ENCODE results near the gene ARHGAP26. TPM values are rescaled to one million over a fixed set of nuclear protein-coding genes. Genes with fewer than 3 reads are reported as not detected.
A peak's percentile ranks its signal among the peaks of the same experiment; 100 is the strongest.

Gene ARHGAP26
- total RNA-seq, 1 experiment from 2014 or later: 79.8 TPM

DNA sequence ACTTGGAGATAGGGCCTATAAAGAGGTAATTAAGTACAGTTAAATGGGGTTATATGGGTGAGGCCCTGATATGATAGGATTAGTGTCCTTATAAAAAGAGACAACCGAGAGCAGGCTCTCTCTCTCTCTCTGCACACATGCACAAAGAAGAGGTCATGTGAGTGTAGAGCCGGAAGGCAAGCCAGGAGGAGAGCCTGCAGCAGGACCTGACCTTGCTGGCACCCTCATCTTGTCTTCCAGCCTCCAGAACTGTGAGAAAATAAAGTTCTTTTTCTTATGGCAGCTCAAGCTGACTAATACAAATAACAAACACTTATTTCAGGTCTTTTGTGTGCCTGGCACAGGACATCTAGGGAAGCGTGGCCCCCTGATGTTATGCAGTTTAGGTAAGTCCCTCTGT is 62.1 kb downstream of the ARHGAP26 start:
- Histone ChIP-seq H3K27me3 (replicated peaks; ENCODE audit: control insufficient read depth, insufficient read depth, low read length) (no peaks in the 10 kb centered on the region), H3K4me1 (peaks cover 82% of the 10 kb centered on the region), H3K36me3 (ENCODE audit: control insufficient read depth, insufficient read depth, low read length) (no peaks in the 10 kb centered on the region), H3K4me3 (ENCODE audit: low read depth, low read length) (no peak overlapping the region), H3K9me3 (no peaks in the 10 kb centered on the region)
- CTCF ChIA-PET: interaction anchor here (1.0 kb wide), 1 partner anchor 177 kb away, joined by 3 read pairs; no protein-coding TSS in a partner anchor
- Mint-ChIP-seq H3K4me3 (ENCODE audit: unreplicated experiment) (peak overlapping the region; percentile 10), H3K9me3 (ENCODE audit: unreplicated experiment) (peaks cover under 1% of the 10 kb centered on the region), H3K27ac (ENCODE audit: unreplicated experiment) (no peak overlapping the region), H3K27me3 (ENCODE audit: insufficient read depth, unreplicated experiment) (no peaks in the 10 kb centered on the region), H3K36me3 (ENCODE audit: insufficient read depth, unreplicated experiment) (peaks cover 9% of the 10 kb centered on the region), H3K4me1 (ENCODE audit: low read depth, unreplicated experiment) (peaks cover 63% of the 10 kb centered on the region)
- BruUV-seq (replicated peaks): no TSS peak
- intact Hi-C loops (cut with micrococcal nuclease; ENCODE audit: unreplicated experiment): no loop called here
- POLR2A ChIA-PET: no interaction called here
- DNase-seq: no peak
- TF ChIP-seq, protein P1, sequence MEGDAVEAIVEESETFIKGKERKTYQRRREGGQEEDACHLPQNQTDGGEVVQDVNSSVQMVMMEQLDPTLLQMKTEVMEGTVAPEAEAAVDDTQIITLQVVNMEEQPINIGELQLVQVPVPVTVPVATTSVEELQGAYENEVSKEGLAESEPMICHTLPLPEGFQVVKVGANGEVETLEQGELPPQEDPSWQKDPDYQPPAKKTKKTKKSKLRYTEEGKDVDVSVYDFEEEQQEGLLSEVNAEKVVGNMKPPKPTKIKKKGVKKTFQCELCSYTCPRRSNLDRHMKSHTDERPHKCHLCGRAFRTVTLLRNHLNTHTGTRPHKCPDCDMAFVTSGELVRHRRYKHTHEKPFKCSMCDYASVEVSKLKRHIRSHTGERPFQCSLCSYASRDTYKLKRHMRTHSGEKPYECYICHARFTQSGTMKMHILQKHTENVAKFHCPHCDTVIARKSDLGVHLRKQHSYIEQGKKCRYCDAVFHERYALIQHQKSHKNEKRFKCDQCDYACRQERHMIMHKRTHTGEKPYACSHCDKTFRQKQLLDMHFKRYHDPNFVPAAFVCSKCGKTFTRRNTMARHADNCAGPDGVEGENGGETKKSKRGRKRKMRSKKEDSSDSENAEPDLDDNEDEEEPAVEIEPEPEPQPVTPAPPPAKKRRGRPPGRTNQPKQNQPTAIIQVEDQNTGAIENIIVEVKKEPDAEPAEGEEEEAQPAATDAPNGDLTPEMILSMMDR (IDR thresholded peaks at IDR 0.05; ENCODE audit: insufficient read depth in 1 of 2, low read depth in 1 of 2, low read length in 1 of 2, severe bottlenecking in 1 of 2, unreplicated experiment in 1 of 2): no peak

DNA sequence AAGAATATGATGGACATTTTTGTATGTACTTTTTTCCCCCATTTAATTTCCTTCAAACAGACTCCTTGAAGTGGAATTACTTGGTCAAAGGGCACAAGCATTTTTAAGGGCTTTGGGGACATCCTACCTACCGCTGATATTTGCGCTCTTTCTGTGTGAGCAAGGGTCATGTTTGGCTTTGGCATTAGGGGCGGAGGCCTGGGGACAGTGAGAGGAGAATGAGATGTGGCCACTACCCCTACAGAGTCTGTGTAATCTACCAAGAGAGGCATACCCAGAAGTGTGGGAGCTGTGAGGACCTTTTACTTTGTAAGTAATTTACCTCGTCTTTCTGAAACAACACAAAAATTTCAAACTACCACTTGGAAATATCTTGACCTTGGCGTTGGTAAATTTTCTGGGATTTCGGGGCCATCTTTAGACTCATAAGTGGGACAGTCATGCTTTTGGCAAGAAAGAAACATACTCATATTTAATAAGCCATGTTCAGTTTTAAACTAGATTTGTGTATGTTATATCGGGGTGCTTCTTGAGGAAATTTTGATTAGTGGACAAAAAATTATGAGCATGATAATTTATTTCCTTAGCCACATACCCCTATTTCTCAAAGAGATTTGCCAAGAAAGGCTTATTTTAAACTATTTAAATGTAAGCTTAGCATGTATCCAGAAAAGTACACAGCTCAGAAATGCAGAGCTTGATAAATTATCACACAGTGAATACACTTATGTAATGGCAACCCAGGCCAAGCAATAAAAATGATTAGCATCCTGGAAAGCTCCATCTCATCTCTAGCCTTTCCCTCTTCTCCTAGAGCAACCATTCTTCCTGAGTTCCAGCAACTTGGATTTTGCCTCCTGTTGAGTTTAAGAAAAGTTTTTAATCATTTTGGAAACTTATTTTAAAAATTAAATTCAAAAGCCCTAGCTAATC is 63.6 kb downstream of the ARHGAP26 start:
- ChIA-PET CTCF (no interaction called here), POLR2A (interaction anchor here (0.6 kb wide), 2 partner anchors 10 to 13 kb away, joined by 3 read pairs; no protein-coding TSS in a partner anchor)
- H3K27ac Mint-ChIP-seq (ENCODE audit: unreplicated experiment): peak overlapping the region; percentile 65
- Histone ChIP-seq H3K36me3 (ENCODE audit: control insufficient read depth, insufficient read depth, low read length) (no peaks in the 10 kb centered on the region), H3K4me1 (peaks cover 67% of the 10 kb centered on the region), H3K4me3 (ENCODE audit: low read depth, low read length) (peak overlapping the region; percentile 22), H3K27me3 (replicated peaks; ENCODE audit: control insufficient read depth, insufficient read depth, low read length) (no peaks in the 10 kb centered on the region), H3K9me3 (no peaks in the 10 kb centered on the region)
- peak overlapping the region; percentile 68 for H3K4me3 Mint-ChIP-seq (ENCODE audit: unreplicated experiment)
- peaks cover 61% of the 10 kb centered on the region for H3K4me1 Mint-ChIP-seq (ENCODE audit: low read depth, unreplicated experiment)
- BruUV-seq (replicated peaks): TSS peak; percentile 75
- peaks cover 5% of the 10 kb centered on the region for H3K9me3 Mint-ChIP-seq (ENCODE audit: unreplicated experiment)
- H3K27me3 Mint-ChIP-seq (ENCODE audit: insufficient read depth, unreplicated experiment): no peaks in the 10 kb centered on the region
- intact Hi-C loops (cut with micrococcal nuclease; ENCODE audit: unreplicated experiment): loop anchor here (1.0 kb wide), 5 partner anchors 12 to 63 kb away; partner anchors contain the start of gene ARHGAP26
- peak; percentile 80 to 85 for DNase-seq
- H3K36me3 Mint-ChIP-seq (ENCODE audit: insufficient read depth, unreplicated experiment): peaks cover 14% of the 10 kb centered on the region
- TF ChIP-seq, protein P1 (IDR thresholded peaks at IDR 0.05; ENCODE audit: insufficient read depth in 1 of 2, low read depth in 1 of 2, low read length in 1 of 2, severe bottlenecking in 1 of 2, unreplicated experiment in 1 of 2): no peak

DNA sequence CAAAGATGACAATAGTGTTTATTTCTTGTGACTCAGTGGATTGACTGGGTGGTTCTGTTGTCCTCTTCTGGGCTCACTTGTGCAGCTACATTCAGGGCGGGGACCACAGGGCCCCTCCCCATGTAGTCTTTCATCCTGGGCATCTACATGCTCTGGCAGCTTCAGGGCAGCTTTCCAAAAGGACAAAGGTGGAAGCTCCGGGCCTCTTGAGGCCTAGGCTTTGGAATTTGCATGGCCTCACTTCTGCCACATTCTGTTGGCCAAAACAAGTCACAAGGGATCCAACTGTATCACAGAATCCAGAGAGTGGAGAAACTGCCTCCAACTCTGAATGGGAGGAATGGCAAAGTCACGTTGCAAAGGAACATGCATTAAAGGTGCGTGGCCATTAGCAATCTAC is 64.3 kb downstream of the ARHGAP26 start:
- H3K4me3 Mint-ChIP-seq (ENCODE audit: unreplicated experiment): peak overlapping the region; percentile 68
- no TSS peak for BruUV-seq (replicated peaks)
- H3K27ac Mint-ChIP-seq (ENCODE audit: unreplicated experiment): peak overlapping the region; percentile 65
- TF ChIP-seq, protein P1 (IDR thresholded peaks at IDR 0.05; ENCODE audit: insufficient read depth in 1 of 2, low read depth in 1 of 2, low read length in 1 of 2, severe bottlenecking in 1 of 2, unreplicated experiment in 1 of 2): no peak
- H3K36me3 Mint-ChIP-seq (ENCODE audit: insufficient read depth, unreplicated experiment): peaks cover 14% of the 10 kb centered on the region
- Histone ChIP-seq H3K9me3 (no peaks in the 10 kb centered on the region), H3K4me1 (peaks cover 61% of the 10 kb centered on the region), H3K27me3 (replicated peaks; ENCODE audit: control insufficient read depth, insufficient read depth, low read length) (no peaks in the 10 kb centered on the region), H3K36me3 (ENCODE audit: control insufficient read depth, insufficient read depth, low read length) (no peaks in the 10 kb centered on the region), H3K4me3 (ENCODE audit: low read depth, low read length) (no peak overlapping the region; the same call in 1 of the 2 replicates)
- peaks cover 5% of the 10 kb centered on the region for H3K9me3 Mint-ChIP-seq (ENCODE audit: unreplicated experiment)
- H3K27me3 Mint-ChIP-seq (ENCODE audit: insufficient read depth, unreplicated experiment): no peaks in the 10 kb centered on the region
- ChIA-PET CTCF (interaction anchor here (0.6 kb wide), 1 partner anchor 333 kb away, joined by 7 read pairs; no protein-coding TSS in a partner anchor), POLR2A (interaction anchor here (0.6 kb wide), 1 partner anchor 10 kb away, joined by 3 read pairs; no protein-coding TSS in a partner anchor)
- DNase-seq: peak in 1 of 2 experiments; percentile 17
- peaks cover 54% of the 10 kb centered on the region for H3K4me1 Mint-ChIP-seq (ENCODE audit: low read depth, unreplicated experiment)
- intact Hi-C loops (cut with micrococcal nuclease; ENCODE audit: unreplicated experiment): no loop called here
